WTC11 (cell line): Measurements from ENCODE around the gene FAHD1. TPM values are rescaled to one million over a fixed set of nuclear protein-coding genes. Genes with fewer than 3 reads are reported as not detected.

Experiments used
- ATAC-seq: fragments of 200-7000 bp; cut with Tn5 transposase; 2 replicates; pipeline ENCODE4 v1.10.0; 2021; ENCODE audit warnings: mild to moderate bottlenecking, moderate library complexity
- CTCF ChIA-PET: fragments of 300-600 bp; sonication (Branson Sonifier 250); formaldehyde crosslinking; loops from one replicate; lab custom pipeline; 2021; ENCODE audit warnings: antibody characterized with exemption; lab: Charles Lee
- POLR2A ChIA-PET: fragments of 350-600 bp; sonication (Branson Sonifier 250); formaldehyde crosslinking; loops from one replicate; lab custom pipeline; 2021; ENCODE audit warnings: antibody characterized with exemption; lab: Charles Lee
- DNase-seq: peaks from one replicate; pipeline ENCODE4 v3.0.0; 2021; ENCODE audit warnings: low spot score
- H3K27ac Mint-ChIP-seq: 2 replicates; pipeline ENCODE4 v1.8.0; 2021; ENCODE audit warnings: mixed read lengths
- H3K27me3 Mint-ChIP-seq: 2 replicates; pipeline ENCODE4 v1.8.0; 2021; ENCODE audit warnings: low read depth, mild to moderate bottlenecking, moderate library complexity, mixed read lengths
- H3K36me3 Mint-ChIP-seq: 2 replicates; pipeline ENCODE4 v1.8.0; 2021; ENCODE audit warnings: mixed read lengths
- H3K4me1 Mint-ChIP-seq: 2 replicates; pipeline ENCODE4 v1.8.0; 2022; ENCODE audit warnings: mixed read lengths
- H3K4me3 Mint-ChIP-seq: 2 replicates; pipeline ENCODE4 v1.8.0; 2021; ENCODE audit warnings: mild to moderate bottlenecking, moderate library complexity, mixed read lengths
- H3K9me3 Mint-ChIP-seq: 2 replicates; pipeline ENCODE4 v1.8.0; 2021; ENCODE audit warnings: mixed read lengths
- FOXK1 ChIP-seq: sonication (generic); formaldehyde crosslinking; IDR thresholded peaks from 2 replicates; pipeline ENCODE4 v1.8.0; 2022; ENCODE audit warnings: mild to moderate bottlenecking, moderate library complexity, missing genetic modification reagents
- FOXP1 ChIP-seq: sonication (generic); formaldehyde crosslinking; IDR thresholded peaks from 2 replicates; pipeline ENCODE4 v1.8.0; 2022; ENCODE audit warnings: missing genetic modification reagents, mild to moderate bottlenecking, moderate library complexity, borderline replicate concordance
- JAZF1 ChIP-seq: fragments of 250-450 bp; sonication (Bioruptor Pico); IDR thresholded peaks from 2 replicates; pipeline ENCODE4 v1.9.0; 2021; ENCODE audit warnings: moderate library complexity, mild to moderate bottlenecking, inconsistent platforms
- KAT7 ChIP-seq: sonication (generic); formaldehyde crosslinking; IDR thresholded peaks from 2 replicates; pipeline ENCODE4 v1.8.1; 2023; ENCODE audit warnings: missing genetic modification reagents, mild to moderate bottlenecking, borderline replicate concordance
- MYBL2 ChIP-seq: sonication (generic); formaldehyde crosslinking; IDR thresholded peaks from 2 replicates; pipeline ENCODE4 v1.8.1; 2023; ENCODE audit warnings: mild to moderate bottlenecking, moderate library complexity, missing genetic modification reagents
- PRDM15 ChIP-seq: sonication (generic); formaldehyde crosslinking; IDR thresholded peaks from 2 replicates; pipeline ENCODE4 v1.8.0; 2022; ENCODE audit warnings: missing genetic modification reagents
- RORB ChIP-seq: fragments of 250-450 bp; sonication (Bioruptor Pico); IDR thresholded peaks from 2 replicates; pipeline ENCODE4 v1.9.0; 2021; ENCODE audit warnings: mild to moderate bottlenecking
- STAT6 ChIP-seq: sonication (generic); formaldehyde crosslinking; conservative IDR thresholded peaks from 2 replicates; pipeline ENCODE4 v1.8.1; 2023; ENCODE audit warnings: mild to moderate bottlenecking, low read depth, missing genetic modification reagents, moderate library complexity
- TCF7 ChIP-seq: sonication (generic); formaldehyde crosslinking; IDR thresholded peaks from 2 replicates; pipeline ENCODE4 v1.8.0; 2022; ENCODE audit warnings: mild to moderate bottlenecking, low read depth, missing genetic modification reagents, moderate library complexity
- TEAD1 ChIP-seq: sonication (generic); formaldehyde crosslinking; IDR thresholded peaks from 2 replicates; pipeline ENCODE4 v1.8.0; 2022; ENCODE audit warnings: mild to moderate bottlenecking, missing genetic modification reagents
- ZNF121 ChIP-seq: sonication (generic); formaldehyde crosslinking; IDR thresholded peaks from 2 replicates; pipeline ENCODE4 v1.8.0; 2023; ENCODE audit warnings: missing genetic modification reagents
- ZNF512 ChIP-seq: sonication (generic); formaldehyde crosslinking; IDR thresholded peaks from 2 replicates; pipeline ENCODE4 v1.8.1; 2022; ENCODE audit warnings: missing genetic modification reagents, borderline replicate concordance
- ZSCAN18 ChIP-seq: fragments of 250-450 bp; sonication (Bioruptor Pico); IDR thresholded peaks from 2 replicates; pipeline ENCODE4 v2.1.2; 2022; ENCODE audit warnings: mild to moderate bottlenecking, moderate library complexity
- total RNA-seq: library from RNA; stranded (reverse); gene quantifications from 3 replicates; pipeline ENCODE4 v1.2.3, GENCODE V29; 2021
- TF ChIP-seq, protein P1 (sequence below): sonication (generic); formaldehyde crosslinking; IDR thresholded peaks from 2 replicates; pipeline ENCODE4 v1.8.0; 2022; ENCODE audit warnings: mild to moderate bottlenecking, missing genetic modification reagents
- TF ChIP-seq, protein P2 (sequence below): fragments of 250-450 bp; sonication (Bioruptor Pico); IDR thresholded peaks from 2 replicates; pipeline ENCODE4 v1.8.0; 2021; ENCODE audit warnings: mild to moderate bottlenecking

FAHD1 gene
- total RNA-seq, 1 experiment from 2014 or later, result 14.3 TPM

GRCh38 chr16:1779741-1780676 is 47.0 kb upstream of the FAHD1 start:
- CTCF ChIA-PET, result interaction anchor here (0.6 kb wide), 1 partner anchor 16 kb away, joined by 3 read pairs; no protein-coding TSS in a partner anchor
- H3K9me3 Mint-ChIP-seq, result no peaks in the 10 kb centered on the region
- H3K27me3 Mint-ChIP-seq, result no peaks in the 10 kb centered on the region
- TF ChIP-seq FOXP1 (CRISPR knock-in tag) (0 out of 2 replicates have a peak, but pooled peaks have one; percentile 37), STAT6 (CRISPR knock-in tag) (no peak)
- TF ChIP-seq, all 79 proteins: peak for 1
- Mint-ChIP-seq H3K4me3 (peak overlapping the region; percentile 81), H3K4me1 (peaks cover 7% of the 10 kb centered on the region), H3K27ac (no peak overlapping the region), H3K36me3 (no peaks in the 10 kb centered on the region)
- POLR2A ChIA-PET, result interaction anchor here (2.6 kb wide), 1 partner anchor 9 kb away, joined by 11 read pairs; the partner anchor contains the start of gene NME3
- no peak for DNase-seq
- ATAC-seq, result no peak

DNA sequence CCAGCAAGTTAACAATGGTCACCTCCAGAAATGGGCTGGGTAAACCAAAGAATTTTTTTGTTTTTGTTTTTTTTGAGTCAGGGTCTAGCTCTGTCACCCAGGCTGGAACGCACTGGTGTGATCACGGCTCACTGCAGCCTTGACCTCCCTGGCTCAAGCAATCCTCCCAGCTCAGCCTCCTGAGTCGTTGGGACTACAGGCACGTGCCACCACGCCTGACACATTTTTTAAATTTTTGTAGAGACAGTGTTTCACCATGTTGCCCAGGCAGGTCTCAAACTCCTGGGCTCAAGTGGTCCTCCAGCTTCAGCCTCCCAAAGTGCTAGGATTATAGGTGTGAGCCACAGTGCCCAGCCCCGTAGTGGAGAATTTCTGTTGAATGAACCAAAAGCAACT is 46.3 kb upstream of the FAHD1 start:
- CTCF ChIA-PET, result no interaction called here
- Mint-ChIP-seq H3K4me1 (peaks cover 7% of the 10 kb centered on the region), H3K27me3 (no peaks in the 10 kb centered on the region), H3K27ac (no peak overlapping the region), H3K36me3 (no peaks in the 10 kb centered on the region), H3K4me3 (peak overlapping the region; percentile 81), H3K9me3 (no peaks in the 10 kb centered on the region)
- POLR2A ChIA-PET, result interaction anchor here (2.6 kb wide), 1 partner anchor 10 kb away, joined by 11 read pairs; the partner anchor contains the start of gene NME3
- no peak for DNase-seq
- TF ChIP-seq, protein P1, sequence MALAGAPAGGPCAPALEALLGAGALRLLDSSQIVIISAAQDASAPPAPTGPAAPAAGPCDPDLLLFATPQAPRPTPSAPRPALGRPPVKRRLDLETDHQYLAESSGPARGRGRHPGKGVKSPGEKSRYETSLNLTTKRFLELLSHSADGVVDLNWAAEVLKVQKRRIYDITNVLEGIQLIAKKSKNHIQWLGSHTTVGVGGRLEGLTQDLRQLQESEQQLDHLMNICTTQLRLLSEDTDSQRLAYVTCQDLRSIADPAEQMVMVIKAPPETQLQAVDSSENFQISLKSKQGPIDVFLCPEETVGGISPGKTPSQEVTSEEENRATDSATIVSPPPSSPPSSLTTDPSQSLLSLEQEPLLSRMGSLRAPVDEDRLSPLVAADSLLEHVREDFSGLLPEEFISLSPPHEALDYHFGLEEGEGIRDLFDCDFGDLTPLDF (CRISPR knock-in tag), result no peak
- no peak for TF ChIP-seq RORB (CRISPR knock-in tag)
- TF ChIP-seq ZNF512 (CRISPR knock-in tag), result no peak
- TF ChIP-seq, all 79 proteins: peak for 0
- ATAC-seq, result no peak

GRCh38 chr16:1781254-1781653 is 45.8 kb upstream of the FAHD1 start:
- POLR2A ChIA-PET, result interaction anchor here (2.6 kb wide), 1 partner anchor 10 kb away, joined by 11 read pairs; the partner anchor contains the start of gene NME3
- DNase-seq, result no peak
- Mint-ChIP-seq H3K27ac (0 out of 2 replicates have a peak overlapping the region, but pooled peaks have one; percentile 60), H3K4me3 (peak overlapping the region; percentile 81), H3K36me3 (no peaks in the 10 kb centered on the region), H3K27me3 (no peaks in the 10 kb centered on the region), H3K4me1 (peaks cover 7% of the 10 kb centered on the region), H3K9me3 (no peaks in the 10 kb centered on the region)
- TF ChIP-seq KAT7 (CRISPR knock-in tag) (no peak), TCF7 (no peak), MYBL2 (no peak), TEAD1 (CRISPR knock-in tag) (no peak), FOXK1 (no peak), PRDM15 (CRISPR knock-in tag) (no peak), ZNF121 (no peak), JAZF1 (no peak), ZSCAN18 (CRISPR knock-in tag) (no peak)
- TF ChIP-seq, protein P2, sequence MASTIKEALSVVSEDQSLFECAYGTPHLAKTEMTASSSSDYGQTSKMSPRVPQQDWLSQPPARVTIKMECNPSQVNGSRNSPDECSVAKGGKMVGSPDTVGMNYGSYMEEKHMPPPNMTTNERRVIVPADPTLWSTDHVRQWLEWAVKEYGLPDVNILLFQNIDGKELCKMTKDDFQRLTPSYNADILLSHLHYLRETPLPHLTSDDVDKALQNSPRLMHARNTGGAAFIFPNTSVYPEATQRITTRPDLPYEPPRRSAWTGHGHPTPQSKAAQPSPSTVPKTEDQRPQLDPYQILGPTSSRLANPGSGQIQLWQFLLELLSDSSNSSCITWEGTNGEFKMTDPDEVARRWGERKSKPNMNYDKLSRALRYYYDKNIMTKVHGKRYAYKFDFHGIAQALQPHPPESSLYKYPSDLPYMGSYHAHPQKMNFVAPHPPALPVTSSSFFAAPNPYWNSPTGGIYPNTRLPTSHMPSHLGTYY (CRISPR knock-in tag), result no peak
- CTCF ChIA-PET, result interaction anchor here (0.7 to 2.1 kb wide), 6 partner anchors 8 to 160 kb away, joined by 3 to 37 read pairs (median 7); partner anchors contain the start of genes EME2, FAHD1, HAGH and MRPS34
- no peak for ATAC-seq
